DMS153 treated with DMSO at 0.1 percent for 48 hours (cell line): ENCODE results near the gene HOOK2.
"Not testable (repeated sequence)": the region's sequence is repeated elsewhere in the genome, so short reads cannot be mapped to it uniquely, and the experiment has no call there.

Experiments used
- DNase-seq: peaks from one replicate; lab custom pipeline; 2025; ENCODE audit not compliant: unreplicated experiment; lab: John Stamatoyannopoulos, UW

Gene HOOK2

GRCh38 chr19:12774588-12775555, at the start of gene HOOK2:
HOOK2 (minus strand) TSS chr19:12775552; CDS start chr19:12775449, 103 bp downstream.
- DNase-seq = peak; percentile 86

- DNase-seq = no peak
Measured at GRCh38 chr19:12821761-12822160, 46.4 kb upstream of the HOOK2 start.

- DNase-seq = not testable (repeated sequence)
Measured at GRCh38 chr19:12817810-12818209, 42.5 kb upstream of the HOOK2 start.

- DNase-seq = not testable (repeated sequence)
Measured at GRCh38 chr19:12817188-12817587, 41.8 kb upstream of the HOOK2 start.

GRCh38 chr19:12815088-12815487, 39.7 kb upstream of the HOOK2 start:
- no peak for DNase-seq

- peak; percentile 92 for DNase-seq
Measured at GRCh38 chr19:12806242-12807081, 31.1 kb upstream of the HOOK2 start, which contains the start of gene RNASEH2A. RNASEH2A (plus strand) TSS chr19:12806584; CDS start chr19:12806674, 90 bp downstream.

- no peak for DNase-seq
Measured at GRCh38 chr19:12804051-12804450, 28.7 kb upstream of the HOOK2 start.

- no peak for DNase-seq
Measured at GRCh38 chr19:12802267-12803106, 27.1 kb upstream of the HOOK2 start.

GRCh38 chr19:12801466-12802266, 26.3 kb upstream of the HOOK2 start, which contains the start of the genes PRDX2 and THSD8:
PRDX2 (minus strand) TSS chr19:12801800; CDS start chr19:12801261, 539 bp downstream.
THSD8 (plus strand) TSS chr19:12802069; CDS start chr19:12802072, 3 bp downstream.
- DNase-seq = peak; percentile 39

GRCh38 chr19:12800923-12801465, 25.6 kb upstream of the HOOK2 start:
- no peak for DNase-seq

- DNase-seq = no peak
Measured at GRCh38 chr19:12800466-12800770, 25.1 kb upstream of the HOOK2 start.

GRCh38 chr19:12799742-12800465, 24.6 kb upstream of the HOOK2 start:
- no peak for DNase-seq

- DNase-seq = not testable (repeated sequence)
Measured at GRCh38 chr19:12797607-12798006, 22.3 kb upstream of the HOOK2 start.

- DNase-seq = no peak
Measured at GRCh38 chr19:12797141-12797587, 21.8 kb upstream of the HOOK2 start.

- peak; percentile 58 for DNase-seq
Measured at GRCh38 chr19:12796146-12797071, 21.1 kb upstream of the HOOK2 start.

- DNase-seq = no peak
Measured at GRCh38 chr19:12794971-12795381, 19.6 kb upstream of the HOOK2 start.

GRCh38 chr19:12794196-12794941, 19.0 kb upstream of the HOOK2 start:
- no peak for DNase-seq
